ENCODE data around the gene CMTR1. TPM values are rescaled to one million over a fixed set of nuclear protein-coding genes. Genes with fewer than 3 reads are reported as not detected.

Gene CMTR1
- total RNA-seq, 1 experiment from 2014 or later = 36.4 TPM

DNA sequence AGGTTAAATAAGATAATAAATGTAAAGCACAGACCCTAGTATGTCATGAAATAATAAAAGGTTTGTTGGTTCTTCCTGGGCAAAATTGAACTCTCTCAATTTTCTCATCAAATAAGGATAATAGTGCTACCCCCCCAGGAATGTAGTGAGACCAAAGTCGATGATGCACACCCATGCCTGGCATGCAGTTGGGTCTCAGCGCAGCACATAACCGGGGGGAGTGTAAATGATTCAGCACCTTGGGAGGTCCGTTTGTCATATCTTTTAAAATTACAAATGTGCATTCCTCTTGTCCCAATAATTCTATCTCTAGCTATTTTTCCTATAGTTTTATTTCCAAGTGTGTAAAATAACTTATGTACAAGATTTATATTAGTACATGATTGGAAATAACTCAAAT is 98.0 kb downstream of the CMTR1 start:
- Histone ChIP-seq H2AFZ (ENCODE audit: low read length) (no peak overlapping the region), H3K9me3 (ENCODE audit: low read length) (no peaks in the 10 kb centered on the region), H3F3A (ENCODE audit: low read length, unreplicated experiment) (no peaks in the 10 kb centered on the region), H3K4me1 (ENCODE audit: insufficient read depth, low read length) (peaks cover 10% of the 10 kb centered on the region), H4K20me1 (ENCODE audit: low read length) (no peaks in the 10 kb centered on the region), H3K79me2 (ENCODE audit: low read length) (no peaks in the 10 kb centered on the region), H3K4me2 (ENCODE audit: low read length) (no peak overlapping the region), H3K27ac (ENCODE audit: low read length) (no peak overlapping the region), H3K9me2 (replicated peaks; ENCODE audit: low read length) (no peaks in the 10 kb centered on the region), H3K9ac (ENCODE audit: low read length) (no peak overlapping the region), H3K4me3 (ENCODE audit: low read length) (no peak overlapping the region), H3K36me3 (ENCODE audit: low read depth, low read length) (no peaks in the 10 kb centered on the region), H3K27me3 (ENCODE audit: low read length) (peaks cover 8% of the 10 kb centered on the region; the same call in 1 of the 2 replicates)
- ChIA-PET POLR2A (ENCODE audit: unreplicated experiment) (no interaction called here), CTCF (interaction anchor here (0.6 kb wide), 1 partner anchor 1145 kb away, joined by 4 read pairs; no protein-coding TSS in a partner anchor)
- ATAC-seq = peak; percentile 22; the same call in 1 of the 2 replicates
- intact Hi-C loops (cut with micrococcal nuclease) = no loop called here
- TF ChIP-seq, protein P1, sequence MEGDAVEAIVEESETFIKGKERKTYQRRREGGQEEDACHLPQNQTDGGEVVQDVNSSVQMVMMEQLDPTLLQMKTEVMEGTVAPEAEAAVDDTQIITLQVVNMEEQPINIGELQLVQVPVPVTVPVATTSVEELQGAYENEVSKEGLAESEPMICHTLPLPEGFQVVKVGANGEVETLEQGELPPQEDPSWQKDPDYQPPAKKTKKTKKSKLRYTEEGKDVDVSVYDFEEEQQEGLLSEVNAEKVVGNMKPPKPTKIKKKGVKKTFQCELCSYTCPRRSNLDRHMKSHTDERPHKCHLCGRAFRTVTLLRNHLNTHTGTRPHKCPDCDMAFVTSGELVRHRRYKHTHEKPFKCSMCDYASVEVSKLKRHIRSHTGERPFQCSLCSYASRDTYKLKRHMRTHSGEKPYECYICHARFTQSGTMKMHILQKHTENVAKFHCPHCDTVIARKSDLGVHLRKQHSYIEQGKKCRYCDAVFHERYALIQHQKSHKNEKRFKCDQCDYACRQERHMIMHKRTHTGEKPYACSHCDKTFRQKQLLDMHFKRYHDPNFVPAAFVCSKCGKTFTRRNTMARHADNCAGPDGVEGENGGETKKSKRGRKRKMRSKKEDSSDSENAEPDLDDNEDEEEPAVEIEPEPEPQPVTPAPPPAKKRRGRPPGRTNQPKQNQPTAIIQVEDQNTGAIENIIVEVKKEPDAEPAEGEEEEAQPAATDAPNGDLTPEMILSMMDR (conservative IDR thresholded peaks at IDR 0.05; ENCODE audit: low read depth, low read length) = no peak
- TF ChIP-seq EZH2phosphoT487 (IDR thresholded peaks at IDR 0.05; ENCODE audit: borderline replicate concordance, low read length) = no peak
- no peak for TF ChIP-seq EZH2 (IDR thresholded peaks at IDR 0.05; ENCODE audit: low read length, unreplicated experiment)
- BruUV-seq (replicated peaks) = no TSS peak
- DNase-seq = peak; percentile 54

Other genes starting within 250 kb of the CMTR1 start
- gene TBC1D22B, start 175.4 kb upstream of the CMTR1 start, total RNA-seq (2014; rRNA removed) = 9.1 and 9.6 TPM in 2 replicates
- gene TMEM217, start 175.1 kb upstream of the CMTR1 start, total RNA-seq (2014; rRNA removed) = 2.2 and 2.4 TPM in 2 replicates
- gene RNF8, start 79.2 kb upstream of the CMTR1 start, total RNA-seq (2014; rRNA removed) = 20.2 and 28.1 TPM in 2 replicates
- 54.1 and 56.9 TPM in 2 replicates for gene CCDC167, start 66.7 kb downstream of the CMTR1 start, total RNA-seq (2014; rRNA removed)

All from PC-3 (cell line).